Activated CD4-positive, alpha-beta memory T cell treated with anti-CD3 and anti-CD28 coated beads, Interleukin-2, amount 10 ng/mL, durations not matched to agents 7 days and 5 days (primary cell): ENCODE data around the gene PPP2R5A. TPM values are rescaled to one million over a fixed set of nuclear protein-coding genes. Genes with fewer than 3 reads are reported as not detected.
A peak's percentile ranks its signal among the peaks of the same experiment; 100 is the strongest.

Experiments used
- CTCF ChIA-PET: fragments of 350-600 bp; sonication (Branson Sonifier 250); formaldehyde crosslinking; loops from one replicate; lab custom pipeline; 2021; ENCODE audit warnings: antibody characterized with exemption, inconsistent platforms; lab: Charles Lee
- POLR2A ChIA-PET: fragments of 350-600 bp; sonication (Branson Sonifier 250); formaldehyde crosslinking; loops from one replicate; lab custom pipeline; 2021; ENCODE audit warnings: antibody characterized with exemption; lab: Charles Lee
- DNase-seq: peaks from one replicate; pipeline ENCODE4 v3.0.0-alpha.2; 2020
- H3K27ac Mint-ChIP-seq: one replicate; pipeline ENCODE4 v1.8.0; 2021; ENCODE audit warnings: mild to moderate bottlenecking, mixed read lengths
- H3K27me3 Mint-ChIP-seq: one replicate; pipeline ENCODE4 v1.8.0; 2021; ENCODE audit warnings: mixed read lengths
- H3K36me3 Mint-ChIP-seq: one replicate; pipeline ENCODE4 v1.8.0; 2021; ENCODE audit warnings: low read depth, mixed read lengths
- H3K4me1 Mint-ChIP-seq: one replicate; pipeline ENCODE4 v1.8.0; 2021; ENCODE audit warnings: mixed read lengths
- H3K4me3 Mint-ChIP-seq: one replicate; pipeline ENCODE4 v1.8.0; 2021; ENCODE audit warnings: mild to moderate bottlenecking, mixed read lengths
- H3K9me3 Mint-ChIP-seq: one replicate; pipeline ENCODE4 v1.8.0; 2021; ENCODE audit warnings: mixed read lengths
- total RNA-seq, 2 experiments: library from RNA; stranded (reverse); gene quantifications; one replicate each; pipeline ENCODE4 v1.2.3, GENCODE V29; 2021

The PPP2R5A gene
- total RNA-seq, 2 experiments from 2014 or later = 65.9 to 67.0 TPM

DNA sequence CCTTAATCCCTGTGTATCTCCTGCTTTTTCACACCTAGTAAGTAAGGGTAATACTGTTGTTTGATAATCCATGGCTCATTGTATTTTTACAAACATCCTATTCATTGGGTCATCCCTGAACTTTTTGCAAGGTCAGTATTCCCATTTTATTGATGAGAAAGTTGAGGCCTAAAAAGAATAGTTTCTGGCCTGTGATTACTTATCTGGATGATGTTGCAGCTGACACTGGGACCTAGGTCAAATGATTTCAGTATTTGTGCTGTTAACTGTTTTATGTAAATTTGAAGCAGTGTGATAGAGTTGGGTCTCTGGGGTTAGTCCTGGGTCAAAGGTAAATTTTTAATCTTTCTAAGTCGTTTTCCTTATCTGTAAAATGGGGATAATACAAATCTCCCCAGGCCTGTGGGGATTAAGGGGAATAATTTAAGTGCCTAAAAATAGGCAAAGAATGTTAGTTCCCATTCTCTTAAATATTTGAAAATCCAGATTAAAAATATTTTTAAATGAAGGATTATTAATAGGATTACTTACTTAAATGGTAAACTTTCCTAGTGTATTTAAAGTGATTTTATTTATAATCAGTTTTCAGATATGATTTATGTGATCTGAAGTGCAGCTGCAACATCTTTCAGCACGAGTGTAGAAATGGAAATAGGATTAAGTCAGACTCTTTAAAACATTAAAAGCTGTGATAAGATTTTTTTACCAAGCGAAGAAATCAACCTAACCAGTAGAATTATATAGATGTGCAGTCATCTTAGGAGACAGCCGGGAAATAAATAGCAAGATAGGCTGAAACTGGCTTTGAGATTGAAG lies 4.3 kb downstream of the PPP2R5A start:
- Mint-ChIP-seq H3K27me3 (no peaks in the 10 kb centered on the region), H3K36me3 (peaks cover 25% of the 10 kb centered on the region), H3K4me1 (peaks cover 63% of the 10 kb centered on the region), H3K9me3 (no peaks in the 10 kb centered on the region), H3K27ac (no peak overlapping the region), H3K4me3 (peak overlapping the region; percentile 14)
- no peak for DNase-seq
- ChIA-PET CTCF (interaction anchor here (1.3 kb wide), 1 partner anchor 166 kb away, joined by 6 read pairs; no protein-coding TSS in a partner anchor), POLR2A (interaction anchor here (1.4 to 2.6 kb wide), 2 partner anchors 143 to 219 kb away, joined by 3 to 9 read pairs; partner anchors contain the start of gene NENF)

DNA sequence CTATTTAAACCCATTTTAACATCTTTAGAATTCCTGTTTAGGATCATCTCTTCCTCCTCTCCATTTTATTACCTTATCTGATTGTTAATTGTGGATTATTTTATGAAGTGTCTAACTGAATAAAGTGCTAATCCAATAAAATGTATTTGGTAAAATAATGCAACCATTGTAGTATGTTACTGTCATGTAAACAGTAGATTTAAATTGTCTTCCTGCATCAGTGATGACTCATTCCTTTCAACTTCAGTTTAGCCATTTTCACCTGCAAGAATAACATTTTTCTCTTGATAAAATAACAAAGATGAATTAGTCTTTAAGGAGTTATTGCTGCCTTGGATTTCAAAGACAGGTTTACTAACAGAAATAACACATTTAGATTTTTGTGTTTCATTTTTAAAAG lies 5.4 kb downstream of the PPP2R5A start:
- no peak for DNase-seq
- Mint-ChIP-seq H3K4me1 (peaks cover 66% of the 10 kb centered on the region), H3K4me3 (peak overlapping the region; percentile 43), H3K27ac (peak overlapping the region; percentile 56), H3K36me3 (peaks cover 33% of the 10 kb centered on the region), H3K9me3 (no peaks in the 10 kb centered on the region), H3K27me3 (no peaks in the 10 kb centered on the region)
- POLR2A ChIA-PET = interaction anchor here (1.2 to 2.6 kb wide), 4 partner anchors 142 to 610 kb away, joined by 3 to 9 read pairs (median 4); partner anchors contain the start of genes DTL, INTS7 and NENF
- CTCF ChIA-PET = interaction anchor here (0.8 to 4.0 kb wide), 13 partner anchors 11 to 592 kb away, joined by 3 to 57 read pairs (median 6); partner anchors contain the start of genes DTL and INTS7

DNA sequence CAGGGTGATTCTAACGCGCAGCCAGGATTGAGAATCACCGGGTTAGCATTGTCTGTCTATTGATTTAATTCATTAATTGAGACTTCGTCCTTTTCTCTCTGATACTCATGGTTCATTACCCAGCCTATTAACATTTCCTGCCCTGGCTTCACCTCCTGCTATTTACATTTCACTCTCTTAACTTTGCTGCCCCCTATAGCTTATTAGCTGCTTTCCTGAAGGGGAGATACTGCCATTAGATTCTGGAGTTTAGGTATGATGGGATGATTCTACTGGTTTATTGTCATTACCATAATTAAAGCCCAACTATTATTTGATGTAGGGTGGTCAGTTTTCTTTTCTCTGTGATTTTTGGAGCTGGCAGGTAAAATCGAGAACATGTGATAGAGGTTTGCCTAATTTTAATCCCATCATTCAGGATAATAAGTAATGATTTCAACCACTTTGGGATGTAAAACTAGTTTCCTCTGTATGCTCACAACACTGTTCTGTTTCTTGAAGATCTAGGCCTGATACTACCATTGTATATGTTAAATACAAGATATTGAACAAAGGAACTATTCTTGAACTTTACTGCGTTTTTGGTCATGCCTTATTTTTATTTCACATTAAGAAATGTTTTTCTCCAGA lies 6.4 kb downstream of the PPP2R5A start:
- DNase-seq = no peak
- ChIA-PET CTCF (interaction anchor here (0.8 to 4.0 kb wide), 16 partner anchors 12 to 593 kb away, joined by 3 to 57 read pairs (median 4); partner anchors contain the start of genes DTL and INTS7), POLR2A (interaction anchor here (1.2 to 2.6 kb wide), 4 partner anchors 35 to 611 kb away, joined by 4 to 9 read pairs (median 5); partner anchors contain the start of genes DTL and INTS7)
- peak overlapping the region; percentile 3 for H3K4me3 Mint-ChIP-seq
- H3K27ac Mint-ChIP-seq = no peak overlapping the region
- no peaks in the 10 kb centered on the region for H3K9me3 Mint-ChIP-seq
- peaks cover 70% of the 10 kb centered on the region for H3K4me1 Mint-ChIP-seq
- H3K27me3 Mint-ChIP-seq = no peaks in the 10 kb centered on the region
- peaks cover 33% of the 10 kb centered on the region for H3K36me3 Mint-ChIP-seq

DNA sequence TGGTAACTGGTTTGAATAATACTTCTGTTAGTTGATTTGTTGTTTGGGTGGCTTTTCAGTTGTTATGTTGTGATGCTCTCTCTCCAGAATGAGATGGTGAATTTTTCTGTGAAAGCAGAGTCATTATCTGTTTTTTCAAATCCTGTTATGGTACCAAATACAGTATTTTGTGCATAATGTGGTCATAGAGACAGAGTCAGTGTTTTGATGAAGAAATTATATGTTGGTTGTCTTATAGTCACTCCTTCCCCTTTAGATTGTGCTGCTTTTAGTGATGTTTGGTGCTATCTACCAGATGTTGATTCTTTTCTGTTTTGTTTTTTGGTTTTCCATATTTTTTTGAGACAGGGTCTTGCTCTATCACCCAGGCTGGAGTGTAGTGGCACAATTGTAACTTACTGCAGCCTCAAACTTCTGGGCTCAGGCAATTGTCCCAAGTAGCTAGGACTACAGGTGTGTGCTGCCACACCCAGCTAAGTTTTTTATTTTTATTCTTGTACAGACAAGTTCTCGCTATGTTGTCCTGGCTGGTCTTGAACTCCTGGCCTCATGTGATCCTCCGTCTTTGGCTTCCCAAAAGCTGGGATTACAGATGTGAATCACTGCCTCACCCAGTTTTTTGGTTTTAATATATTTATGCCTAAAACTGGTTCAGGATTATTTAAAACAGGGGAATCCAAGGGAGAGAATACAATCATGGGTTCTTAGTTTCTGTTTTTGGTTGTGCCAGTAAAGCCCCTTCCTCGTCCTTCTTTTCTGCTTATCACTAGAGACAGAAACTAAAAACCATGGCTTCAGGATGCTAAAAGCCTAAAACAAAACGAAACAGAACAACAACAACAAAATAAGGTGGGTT lies 7.3 kb downstream of the PPP2R5A start:
- Mint-ChIP-seq H3K9me3 (no peaks in the 10 kb centered on the region), H3K27ac (peak overlapping the region; percentile 17), H3K36me3 (peaks cover 29% of the 10 kb centered on the region), H3K27me3 (no peaks in the 10 kb centered on the region), H3K4me3 (no peak overlapping the region), H3K4me1 (peaks cover 68% of the 10 kb centered on the region)
- CTCF ChIA-PET = interaction anchor here (0.9 to 4.0 kb wide), 9 partner anchors 36 to 594 kb away, joined by 3 to 57 read pairs (median 5); partner anchors contain the start of genes DTL and INTS7
- POLR2A ChIA-PET = interaction anchor here (1.3 kb wide), 1 partner anchor 36 kb away, joined by 5 read pairs; no protein-coding TSS in a partner anchor
- no peak for DNase-seq

DNA sequence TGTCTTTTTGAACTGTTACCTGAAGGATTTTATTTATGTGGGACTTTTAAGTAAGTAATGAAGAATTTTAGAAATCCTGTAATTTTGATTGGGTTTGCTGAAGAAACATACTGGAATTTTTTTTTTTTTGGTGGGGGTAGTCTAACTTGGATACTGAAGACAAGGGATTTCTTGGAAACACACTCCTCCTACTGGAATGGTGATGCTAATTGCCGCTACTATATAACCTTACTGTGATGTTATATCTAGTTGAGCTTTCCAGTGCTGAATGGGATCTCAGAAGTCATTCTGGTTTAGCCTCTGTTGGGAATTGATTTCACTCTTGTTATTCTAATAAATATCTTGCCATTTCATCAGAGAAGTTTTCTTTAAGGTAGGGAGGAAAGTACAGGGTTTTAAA lies 8.4 kb downstream of the PPP2R5A start:
- ChIA-PET CTCF (interaction anchor here (1.0 to 4.0 kb wide), 4 partner anchors 162 to 230 kb away, joined by 3 to 57 read pairs (median 16); no protein-coding TSS in a partner anchor), POLR2A (interaction anchor here (1.0 kb wide), 1 partner anchor 258 kb away, joined by 3 read pairs; the partner anchor contains the start of genes DTL and INTS7)
- peaks cover 61% of the 10 kb centered on the region for H3K4me1 Mint-ChIP-seq
- peaks cover 24% of the 10 kb centered on the region for H3K36me3 Mint-ChIP-seq
- H3K9me3 Mint-ChIP-seq = no peaks in the 10 kb centered on the region
- no peak overlapping the region for H3K27ac Mint-ChIP-seq
- no peak overlapping the region for H3K4me3 Mint-ChIP-seq
- DNase-seq = no peak
- H3K27me3 Mint-ChIP-seq = no peaks in the 10 kb centered on the region

DNA sequence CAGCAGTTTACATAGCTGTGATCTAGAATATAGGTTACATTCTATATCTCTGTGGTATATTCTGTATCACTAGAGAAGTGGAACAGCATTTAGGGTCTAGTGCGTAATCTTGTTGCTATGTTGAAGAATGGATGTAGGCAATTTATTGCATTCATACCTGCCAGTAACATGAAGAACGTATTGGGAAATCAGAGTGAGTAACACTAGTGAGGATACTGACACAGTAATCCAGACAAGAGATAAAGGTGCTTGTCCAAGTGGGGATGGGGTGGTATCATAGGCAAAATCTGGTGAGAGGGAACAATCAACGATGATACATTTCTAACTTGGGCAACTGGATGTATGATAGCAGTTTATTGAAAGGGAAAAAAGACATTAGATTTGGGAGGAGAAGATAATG lies 9.8 kb downstream of the PPP2R5A start:
- POLR2A ChIA-PET = interaction anchor here (0.9 kb wide), 1 partner anchor 9 kb away, joined by 3 read pairs; the partner anchor contains the start of gene PPP2R5A
- CTCF ChIA-PET = interaction anchor here (0.6 to 1.3 kb wide), 3 partner anchors 74 to 233 kb away, joined by 3 read pairs; no protein-coding TSS in a partner anchor
- H3K9me3 Mint-ChIP-seq = no peaks in the 10 kb centered on the region
- peaks cover 58% of the 10 kb centered on the region for H3K4me1 Mint-ChIP-seq
- H3K27me3 Mint-ChIP-seq = no peaks in the 10 kb centered on the region
- no peak for DNase-seq
- no peak overlapping the region for H3K27ac Mint-ChIP-seq
- H3K4me3 Mint-ChIP-seq = no peak overlapping the region
- peaks cover 25% of the 10 kb centered on the region for H3K36me3 Mint-ChIP-seq

DNA sequence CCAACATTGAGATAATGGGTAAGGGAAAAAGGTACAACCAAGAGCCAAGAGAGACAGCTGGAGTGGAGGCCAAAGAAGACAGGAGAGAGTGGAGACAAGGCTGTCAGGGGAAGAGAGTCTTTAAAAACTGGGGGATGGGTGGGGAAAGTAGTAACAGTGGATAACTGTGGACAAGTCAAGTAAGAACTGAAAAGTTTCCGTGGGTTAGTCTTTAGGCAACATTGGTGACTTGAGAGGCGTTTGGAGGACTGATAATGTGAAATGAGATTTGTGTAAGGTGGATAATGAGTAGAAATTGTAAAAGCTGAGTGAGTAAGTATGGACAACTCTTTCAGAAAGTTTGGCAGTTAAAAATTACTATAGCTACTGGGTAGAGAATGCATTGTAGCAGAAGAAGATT lies 10.4 kb downstream of the PPP2R5A start:
- no peak for DNase-seq
- H3K4me1 Mint-ChIP-seq = peaks cover 54% of the 10 kb centered on the region
- peaks cover 23% of the 10 kb centered on the region for H3K36me3 Mint-ChIP-seq
- CTCF ChIA-PET = interaction anchor here (1.0 kb wide), 2 partner anchors 225 to 233 kb away, joined by 3 read pairs; no protein-coding TSS in a partner anchor
- no peak overlapping the region for H3K27ac Mint-ChIP-seq
- no peak overlapping the region for H3K4me3 Mint-ChIP-seq
- H3K27me3 Mint-ChIP-seq = no peaks in the 10 kb centered on the region
- H3K9me3 Mint-ChIP-seq = no peaks in the 10 kb centered on the region
- POLR2A ChIA-PET = interaction anchor here (0.6 kb wide), 1 partner anchor 8 kb away, joined by 3 read pairs; no protein-coding TSS in a partner anchor

DNA sequence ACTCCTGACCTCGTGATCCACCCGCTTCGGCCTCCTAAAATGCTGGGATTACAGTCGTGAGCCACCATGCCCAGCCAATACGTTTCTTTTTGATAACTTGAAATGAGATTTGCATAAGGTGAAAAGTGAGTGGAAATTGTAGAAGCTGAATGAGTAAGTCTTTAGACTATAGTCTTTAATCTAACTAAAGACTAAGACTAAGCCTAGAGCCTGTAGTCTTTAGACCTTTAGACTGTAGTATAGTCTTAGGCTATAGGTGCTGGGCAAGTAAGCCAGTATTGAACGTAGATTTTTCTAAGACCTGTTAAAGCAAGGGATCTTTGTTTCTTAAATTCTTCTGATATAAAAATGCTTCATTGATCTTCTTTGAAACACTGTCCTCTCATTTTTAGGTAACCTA lies 12.1 kb downstream of the PPP2R5A start:
- ChIA-PET POLR2A (no interaction called here), CTCF (interaction anchor here (0.7 kb wide), 1 partner anchor 497 kb away, joined by 3 read pairs; no protein-coding TSS in a partner anchor)
- Mint-ChIP-seq H3K4me3 (no peak overlapping the region), H3K9me3 (no peaks in the 10 kb centered on the region), H3K27me3 (no peaks in the 10 kb centered on the region), H3K4me1 (peaks cover 41% of the 10 kb centered on the region), H3K36me3 (peaks cover 17% of the 10 kb centered on the region), H3K27ac (no peak overlapping the region)
- no peak for DNase-seq

DNA sequence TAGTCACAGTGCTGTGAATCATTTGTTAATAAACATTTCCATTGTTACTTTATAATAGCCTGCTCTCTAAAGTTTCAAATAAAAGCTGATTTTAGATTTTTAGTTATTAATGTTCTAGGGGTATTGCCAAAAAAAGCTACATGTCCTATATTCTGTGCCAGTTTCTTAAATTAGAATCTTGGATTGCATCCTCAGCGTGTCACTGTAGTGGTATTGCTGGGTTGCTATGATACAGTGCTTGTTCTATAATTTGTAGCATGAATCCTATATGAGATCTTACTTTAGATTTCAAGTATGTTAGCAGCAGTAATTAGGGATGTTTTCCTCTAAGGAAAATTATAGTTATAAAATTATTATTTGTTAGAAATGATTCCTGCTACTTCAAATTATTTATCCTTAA lies 16.4 kb downstream of the PPP2R5A start:
- ChIA-PET CTCF (no interaction called here), POLR2A (no interaction called here)
- no peak for DNase-seq
- Mint-ChIP-seq H3K27ac (no peak overlapping the region), H3K9me3 (peaks cover 4% of the 10 kb centered on the region), H3K27me3 (no peaks in the 10 kb centered on the region), H3K4me3 (no peak overlapping the region), H3K36me3 (peaks cover 22% of the 10 kb centered on the region), H3K4me1 (peaks cover 19% of the 10 kb centered on the region)

DNA sequence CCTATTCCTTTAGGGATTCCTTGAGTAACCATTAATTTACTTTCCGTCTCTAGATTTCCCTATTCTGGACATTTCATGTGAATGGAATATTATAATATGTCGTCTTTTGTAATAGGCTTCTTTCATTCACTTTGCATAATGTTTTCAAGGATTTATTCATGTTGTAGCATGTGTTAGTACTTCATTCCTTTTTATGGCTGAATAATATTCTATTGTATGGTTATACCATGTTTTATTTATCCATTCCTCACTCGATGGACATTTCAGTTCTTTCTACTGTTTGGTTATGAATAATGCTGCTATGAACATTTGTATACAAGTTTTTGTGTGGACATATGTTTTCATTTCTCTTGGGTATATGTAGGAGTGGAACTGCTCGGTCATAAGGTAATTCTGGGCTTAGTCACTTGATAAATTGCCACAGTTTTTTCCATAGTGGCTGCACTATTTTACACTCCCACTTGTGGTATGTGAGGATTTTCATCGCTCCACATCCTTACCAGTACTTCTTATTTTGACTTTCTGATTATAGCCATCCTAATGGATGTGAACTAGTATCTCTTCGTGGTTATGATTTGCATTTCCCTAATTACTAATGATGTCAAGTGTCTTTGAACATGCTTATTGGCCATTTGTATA lies 17.7 kb downstream of the PPP2R5A start:
- H3K4me1 Mint-ChIP-seq = peaks cover 19% of the 10 kb centered on the region
- peaks cover 4% of the 10 kb centered on the region for H3K9me3 Mint-ChIP-seq
- no peaks in the 10 kb centered on the region for H3K27me3 Mint-ChIP-seq
- POLR2A ChIA-PET = interaction anchor here (0.8 kb wide), 1 partner anchor 8 kb away, joined by 3 read pairs; no protein-coding TSS in a partner anchor
- H3K4me3 Mint-ChIP-seq = no peak overlapping the region
- DNase-seq = no peak
- no peak overlapping the region for H3K27ac Mint-ChIP-seq
- CTCF ChIA-PET = no interaction called here
- peaks cover 28% of the 10 kb centered on the region for H3K36me3 Mint-ChIP-seq

DNA sequence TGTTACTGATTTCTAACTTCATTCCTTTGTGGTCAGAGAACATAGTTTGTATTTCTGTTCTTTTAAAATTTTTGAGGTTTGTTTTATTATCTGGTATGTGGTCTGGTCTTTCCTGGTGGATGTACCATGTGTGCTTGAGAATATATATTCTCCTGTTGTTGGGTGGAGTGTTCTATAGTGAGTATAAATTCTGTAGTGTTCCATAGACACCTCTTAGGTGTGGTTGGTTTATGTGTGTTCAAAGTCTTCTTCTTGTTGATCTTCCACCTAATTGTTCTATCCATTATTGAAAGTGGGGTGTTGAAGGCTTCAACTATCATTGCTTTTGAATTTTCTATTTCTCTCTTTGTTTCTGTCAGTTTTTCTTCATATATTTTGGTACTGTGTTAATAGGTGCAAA lies 20.1 kb downstream of the PPP2R5A start:
- ChIA-PET CTCF (no interaction called here), POLR2A (no interaction called here)
- H3K36me3 Mint-ChIP-seq = peaks cover 46% of the 10 kb centered on the region

More for the DNA sequence above, 20.1 kb downstream of the PPP2R5A start:
- Mint-ChIP-seq H3K27me3 (no peaks in the 10 kb centered on the region), H3K4me3 (no peak overlapping the region), H3K27ac (no peak overlapping the region), H3K4me1 (peaks cover 11% of the 10 kb centered on the region), H3K9me3 (peaks cover 4% of the 10 kb centered on the region)
- DNase-seq = no peak
